Activated CD4-positive, alpha-beta T cell treated with anti-CD3 and anti-CD28 coated beads for 24 hours (primary cell): ENCODE results near the gene SLC39A11.
"Not testable (repeated sequence)": the region's sequence is repeated elsewhere in the genome, so short reads cannot be mapped to it uniquely, and the experiment has no call there.

Source experiments
- DNase-seq, 2 donors: peaks; one replicate each; pipeline ENCODE4 v3.0.0-alpha.2; 2020; ENCODE audit warnings: low read depth in 2 of 2

The SLC39A11 gene

DNA sequence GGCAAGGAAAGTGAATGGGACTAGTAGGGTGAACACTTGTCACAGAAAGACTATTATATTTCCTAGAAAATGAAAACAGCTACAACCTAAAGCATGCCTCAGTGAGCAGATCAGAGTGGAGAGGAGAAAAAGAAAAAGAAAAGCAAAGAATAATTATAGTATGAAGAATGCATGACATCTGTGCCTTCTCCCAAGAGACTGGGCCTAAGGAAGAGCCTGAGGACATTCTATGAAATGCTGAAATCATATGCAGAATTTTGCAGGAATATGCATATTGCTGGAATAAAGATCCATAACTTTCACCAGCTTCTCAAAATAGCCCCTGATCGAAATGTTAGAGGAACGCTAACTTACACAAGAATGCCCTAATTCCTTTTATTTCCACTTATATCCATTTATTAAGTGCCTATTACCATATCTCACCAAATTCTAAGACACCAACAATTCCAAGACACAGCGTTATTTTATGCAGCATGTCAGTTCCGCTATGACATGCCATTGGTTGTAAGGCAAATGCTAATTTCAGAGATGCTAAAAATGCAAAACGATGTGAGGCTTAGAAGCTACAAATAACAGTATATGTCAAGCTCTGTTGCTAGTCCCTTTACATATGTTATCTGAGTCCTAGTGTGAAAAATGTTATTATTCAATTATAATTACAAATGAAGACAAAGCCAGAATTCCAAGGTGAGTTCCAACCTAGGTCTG is 171.0 kb downstream of the SLC39A11 start:
- no peak for DNase-seq

DNA sequence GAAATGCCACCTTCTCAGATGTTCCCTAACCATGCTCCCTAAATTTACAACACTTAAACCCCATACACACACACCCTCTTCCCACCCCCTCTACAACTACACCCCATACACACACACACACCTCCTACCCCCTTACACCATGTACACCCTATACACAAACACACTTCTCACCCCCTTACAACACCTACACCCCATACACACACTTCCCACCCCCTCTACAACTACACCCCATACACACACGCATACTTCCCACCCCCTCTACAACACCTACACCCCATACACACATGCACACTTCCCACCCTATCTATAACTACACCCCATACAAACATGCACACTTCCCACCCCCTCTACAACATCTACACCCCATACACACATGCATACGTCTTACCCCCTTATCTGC is 172.0 kb downstream of the SLC39A11 start:
- DNase-seq, result no peak

DNA sequence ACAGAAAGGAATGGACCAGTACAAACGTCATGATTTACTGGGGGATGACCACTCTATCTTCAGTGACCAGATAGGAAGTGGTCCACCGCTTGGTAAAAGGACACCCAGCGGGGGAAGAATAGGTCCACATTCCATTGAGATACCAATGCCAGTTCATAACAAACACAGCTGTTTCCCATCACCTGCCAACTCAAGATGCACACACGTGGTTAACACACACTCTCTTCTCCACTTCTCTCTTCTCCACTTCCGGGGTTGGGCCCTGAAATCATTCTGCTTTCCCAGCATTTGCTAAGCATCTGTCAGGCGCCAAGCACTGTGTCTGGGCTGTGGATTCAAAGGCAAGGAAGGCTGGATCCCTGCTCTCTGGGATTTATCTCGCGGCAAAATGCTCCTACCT is 175.5 kb downstream of the SLC39A11 start:
- DNase-seq, result no peak

DNA sequence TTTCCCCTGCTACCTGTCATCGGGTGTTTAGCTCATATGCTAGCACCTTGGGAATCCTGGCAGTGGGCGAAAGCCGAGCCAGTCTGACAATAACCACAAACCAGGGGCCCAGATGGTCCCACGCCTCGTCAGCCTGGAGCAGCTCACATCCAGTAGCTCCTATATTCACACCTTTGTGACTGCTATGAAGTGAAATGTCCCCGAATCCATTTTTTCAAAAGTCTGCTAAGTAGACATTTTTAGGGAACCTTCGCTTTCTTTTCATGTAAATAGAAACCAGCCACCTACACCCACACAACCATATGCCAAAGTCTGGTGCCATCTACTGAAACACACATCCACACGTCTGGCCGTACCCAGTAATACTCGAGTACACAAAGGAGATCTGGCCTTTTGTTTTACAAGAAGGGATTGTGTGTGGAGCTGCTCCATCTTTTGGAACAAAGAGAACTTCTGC is 176.8 kb downstream of the SLC39A11 start:
- no peak for DNase-seq

DNA sequence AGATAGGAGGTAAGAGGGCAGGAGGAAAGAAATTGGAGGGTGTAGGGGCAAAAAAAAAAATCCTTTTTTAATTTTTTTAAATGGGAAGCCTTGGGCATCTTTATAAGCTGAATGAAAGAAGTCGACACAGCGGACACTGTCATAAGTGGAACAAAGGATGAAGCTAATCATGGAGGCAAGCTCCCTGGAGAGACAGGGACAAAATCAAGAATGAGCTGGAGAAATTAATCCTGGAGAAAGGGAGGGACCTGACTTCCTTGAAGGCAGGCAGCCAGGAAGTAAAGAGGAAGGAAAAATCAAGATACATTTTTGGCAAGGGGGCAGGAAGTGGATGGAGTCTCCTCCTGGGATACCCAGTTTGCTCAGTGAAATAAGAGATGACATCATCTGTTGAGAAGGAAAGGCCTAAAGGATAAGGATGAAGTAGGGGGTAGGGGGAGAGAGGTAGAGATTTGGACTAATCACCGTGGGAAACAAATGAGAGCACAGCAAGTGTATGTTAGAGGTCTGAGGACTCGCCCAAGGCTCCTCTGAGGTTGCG is 179.3 kb downstream of the SLC39A11 start:
- no peak for DNase-seq

DNA sequence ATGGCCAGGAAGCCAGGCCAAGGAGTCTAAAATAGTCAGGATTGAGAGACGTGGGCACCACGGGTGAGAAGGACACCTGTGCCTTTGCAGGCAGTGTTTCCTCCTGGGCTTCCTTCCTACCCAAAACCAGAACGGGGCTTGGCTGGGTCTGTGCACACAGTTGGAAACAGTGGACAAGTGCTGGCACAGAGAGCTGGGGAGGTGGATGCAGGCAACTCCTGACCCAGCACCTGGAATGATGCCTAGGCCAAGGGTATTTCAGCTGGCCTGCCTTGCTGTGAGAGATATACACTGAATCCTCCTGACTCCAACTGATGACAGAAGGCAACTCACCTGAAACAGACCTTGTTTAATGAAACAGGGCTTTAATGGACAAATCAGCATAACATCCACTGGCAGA is 186.2 kb downstream of the SLC39A11 start:
- DNase-seq, result no peak

DNA sequence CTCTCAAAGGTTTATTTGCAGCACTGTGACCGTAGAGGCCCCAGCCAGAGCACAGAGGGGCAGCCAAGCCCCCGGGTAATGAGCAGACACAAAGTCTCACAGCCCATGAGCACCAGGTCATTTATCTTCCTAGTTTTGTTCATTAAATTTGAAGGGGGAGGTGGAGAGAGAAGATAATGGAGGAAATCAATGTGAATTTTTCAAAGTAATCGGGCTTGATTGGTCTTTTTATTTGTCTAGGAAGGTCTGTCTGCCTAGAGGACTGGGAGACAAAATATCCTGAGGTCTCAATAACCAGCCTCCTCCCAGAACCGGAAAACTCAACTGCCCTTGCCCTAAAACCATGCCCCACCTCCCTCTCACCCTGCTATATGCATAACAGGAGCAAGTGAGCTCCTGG is 189.0 kb downstream of the SLC39A11 start:
- DNase-seq, result no peak

DNA sequence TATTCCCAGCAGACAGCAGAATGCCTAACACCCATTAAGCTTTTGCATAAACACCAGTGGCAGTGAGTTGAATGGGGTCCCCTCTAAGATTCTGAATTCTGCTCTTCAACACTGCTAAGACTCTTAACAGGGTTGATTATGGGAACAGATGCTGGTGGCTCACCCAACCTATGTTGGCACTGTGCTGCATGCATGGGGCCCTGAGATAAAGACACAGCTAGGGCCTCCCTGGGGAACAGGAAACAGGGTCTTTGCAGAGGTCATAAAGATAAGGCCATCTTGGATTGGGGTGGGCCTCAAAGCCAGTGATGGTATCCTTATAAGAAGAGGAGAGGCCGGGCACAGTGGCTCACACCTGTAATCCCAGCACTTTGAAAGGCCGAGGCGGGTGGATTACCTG is 190.8 kb downstream of the SLC39A11 start:
- DNase-seq, result no peak

DNA sequence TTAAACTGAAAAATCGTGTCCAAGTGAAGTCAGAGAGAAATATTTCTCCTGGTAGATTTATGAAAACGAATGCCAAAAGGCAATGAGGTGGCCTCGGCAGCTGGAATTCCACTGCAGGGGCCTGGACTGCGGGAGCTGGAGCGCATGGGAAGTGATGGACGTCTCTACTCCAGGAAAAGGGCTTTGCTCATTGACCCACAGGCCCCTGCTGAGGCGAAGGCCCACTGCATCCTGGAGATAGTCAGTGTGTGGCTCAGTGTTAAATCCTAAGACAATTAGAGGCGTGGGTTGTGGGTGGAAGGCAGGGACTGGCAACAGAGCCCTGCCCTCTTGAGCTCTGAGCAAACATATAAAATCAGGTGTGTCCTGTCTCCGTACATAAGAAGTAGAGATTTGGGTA is 191.4 kb downstream of the SLC39A11 start:
- DNase-seq, result no peak

DNA sequence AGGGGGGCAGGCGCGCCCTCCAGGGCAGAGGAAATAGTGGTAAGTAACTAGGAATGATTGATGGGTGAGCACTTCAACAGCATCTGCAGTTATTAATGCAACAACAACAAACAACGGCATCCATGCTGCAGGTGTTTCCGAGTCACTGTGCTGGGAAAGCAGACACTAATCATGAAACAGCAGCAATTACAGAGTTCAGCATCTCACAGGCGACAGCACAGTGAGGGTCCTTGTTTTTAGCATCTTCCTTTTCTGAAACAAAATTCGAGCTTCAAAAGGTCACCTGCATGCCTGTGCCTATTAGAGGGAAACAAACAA is 191.9 kb downstream of the SLC39A11 start:
- no peak for DNase-seq

DNA sequence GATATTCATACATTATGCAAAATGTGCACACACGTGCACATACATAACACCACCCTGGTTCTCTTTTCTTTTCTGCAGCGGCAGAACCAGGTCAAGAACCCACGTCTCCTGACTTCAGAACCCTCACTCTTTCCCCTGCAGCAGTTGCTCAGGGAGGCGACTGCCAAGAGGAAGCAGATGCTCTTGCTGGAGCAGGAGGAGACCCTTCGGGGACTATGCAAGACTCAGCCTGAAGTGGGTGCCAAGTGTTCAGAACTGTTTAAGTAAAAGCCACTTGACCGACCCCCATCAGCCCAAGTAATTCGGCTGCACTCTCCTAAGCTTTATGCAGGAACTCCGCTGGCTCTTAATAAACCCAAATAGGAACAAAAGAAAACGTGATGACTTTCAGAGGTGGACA is 193.8 kb downstream of the SLC39A11 start:
- DNase-seq, result no peak

DNA sequence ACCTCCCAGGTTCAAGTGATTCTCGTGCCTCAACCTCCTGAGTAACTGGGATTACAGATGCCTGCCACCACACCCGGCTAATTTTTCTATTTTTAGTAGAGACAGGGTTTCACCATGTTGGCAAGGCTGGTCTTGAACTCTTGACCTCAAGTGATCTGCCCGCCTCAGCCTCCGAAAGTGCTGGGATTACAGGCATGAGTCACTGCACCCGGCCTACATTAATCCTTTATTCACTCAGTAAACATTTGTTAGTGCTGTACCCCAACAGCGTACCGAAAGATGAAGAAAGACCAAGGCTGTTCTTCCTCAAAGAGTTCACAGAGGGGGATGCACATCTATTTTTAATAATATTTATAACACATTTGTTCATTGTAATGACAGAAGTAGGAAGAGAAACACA is 196.2 kb downstream of the SLC39A11 start:
- DNase-seq, result not testable (repeated sequence)

DNA sequence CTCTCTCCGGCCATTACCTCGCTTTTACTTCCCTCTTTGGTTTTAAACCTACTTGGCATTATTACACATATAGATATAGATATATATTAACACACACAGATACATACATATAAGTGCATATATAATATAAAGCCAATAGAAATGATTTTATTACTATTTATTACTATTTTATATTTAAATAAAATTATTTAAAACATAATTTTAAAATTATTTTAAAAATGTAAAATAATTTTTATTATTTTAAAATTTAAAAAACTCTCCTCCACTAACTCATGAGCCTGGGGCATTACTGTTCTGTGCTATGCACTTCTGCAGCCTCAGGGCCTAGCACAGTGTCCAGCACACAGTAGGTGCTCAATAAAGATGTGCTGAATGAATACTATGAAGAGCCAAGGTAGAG is 200.9 kb downstream of the SLC39A11 start:
- no peak for DNase-seq

DNA sequence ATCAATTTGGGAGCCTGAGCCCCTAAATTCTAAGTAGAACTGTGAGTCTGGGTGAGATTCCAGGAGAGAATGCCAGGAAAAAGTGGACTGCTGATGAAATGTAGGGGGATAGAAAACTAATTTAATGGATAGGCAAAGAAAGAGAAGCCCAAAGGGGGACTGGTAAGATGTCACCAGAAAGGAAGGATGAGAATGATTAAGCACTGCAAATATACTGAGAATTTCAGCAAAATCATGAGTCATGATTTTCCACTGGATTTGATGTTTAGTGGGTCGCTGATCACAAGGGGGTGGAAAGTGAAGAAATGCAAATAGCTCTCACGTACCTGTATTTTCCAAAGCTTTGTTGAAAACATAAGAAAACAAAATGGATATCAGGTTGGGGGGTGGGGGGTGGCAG is 201.8 kb downstream of the SLC39A11 start:
- no peak for DNase-seq

DNA sequence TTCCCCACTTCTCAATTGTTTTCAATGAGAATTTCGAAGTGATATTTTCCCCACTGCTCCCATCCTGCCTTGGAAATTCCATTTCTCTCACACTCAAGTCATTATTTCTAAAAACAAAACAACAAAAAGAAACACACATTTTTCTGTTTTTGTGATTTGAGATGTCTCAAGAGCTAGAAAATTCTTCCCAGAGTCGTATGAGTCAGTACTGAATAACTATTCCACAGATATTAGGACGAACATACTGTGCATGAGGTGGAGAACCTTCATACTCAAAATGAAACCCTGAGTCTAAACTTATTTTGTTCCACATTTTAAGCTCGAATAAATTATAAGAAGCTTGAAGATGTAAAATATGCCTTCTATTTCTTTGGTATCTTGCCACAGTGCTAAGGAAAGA is 204.6 kb downstream of the SLC39A11 start:
- no peak for DNase-seq

DNA sequence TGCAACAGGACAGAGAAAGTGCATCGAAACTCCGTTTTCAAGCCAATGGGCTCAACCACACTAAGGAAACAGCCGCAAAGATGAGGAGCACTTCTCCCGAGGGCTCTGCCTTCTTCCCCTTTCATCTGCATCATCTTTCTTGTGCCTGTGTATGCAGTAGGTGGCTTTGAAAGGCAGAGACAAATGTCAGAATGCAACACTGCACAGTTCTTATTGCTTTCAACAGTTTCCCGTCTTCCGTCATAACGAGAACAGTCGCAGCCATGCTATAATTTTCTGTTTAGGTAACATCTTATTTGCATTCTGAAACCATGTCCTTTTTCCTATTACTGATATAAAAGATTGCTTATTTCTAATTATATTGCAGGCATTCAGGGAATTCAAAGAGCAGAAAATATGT is 205.2 kb downstream of the SLC39A11 start:
- DNase-seq, result no peak

DNA sequence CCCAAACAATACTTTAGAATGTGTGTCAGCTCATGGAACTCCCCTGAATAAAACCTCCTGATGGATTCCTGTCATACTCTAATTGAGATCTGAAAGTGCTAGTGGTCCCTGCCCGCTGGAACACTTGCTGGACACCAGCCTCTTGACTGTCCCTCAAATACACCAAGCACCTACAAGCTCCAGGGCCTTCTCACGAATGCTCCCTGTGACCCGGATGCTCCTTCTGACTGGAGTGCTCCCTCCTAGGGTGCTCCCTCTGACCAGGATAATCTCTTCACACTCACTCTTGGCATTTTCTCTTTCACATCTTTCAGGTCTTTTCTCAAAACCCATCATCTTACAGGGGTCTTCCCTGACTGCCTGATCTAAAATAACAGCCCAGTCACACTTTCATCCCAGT is 205.9 kb downstream of the SLC39A11 start:
- DNase-seq, result no peak

DNA sequence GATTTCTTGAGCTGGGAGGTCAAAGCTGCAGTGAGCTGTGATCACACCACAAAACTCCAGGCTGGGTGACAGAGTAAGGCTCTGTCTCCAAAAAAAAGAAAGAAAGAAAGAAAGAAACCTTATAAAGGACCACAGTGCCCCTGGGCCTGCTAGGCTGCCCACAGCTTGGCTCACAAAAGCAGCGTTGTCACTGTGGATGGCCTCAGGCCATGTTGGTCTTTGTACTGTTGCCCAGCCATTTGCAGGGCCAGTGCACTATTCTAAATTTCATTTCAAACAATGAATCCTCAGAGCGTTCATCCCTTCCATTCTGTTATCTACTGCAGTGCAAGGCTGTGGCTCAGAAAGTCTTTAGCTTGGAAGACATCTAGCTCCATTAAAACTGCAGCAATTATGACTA is 208.4 kb downstream of the SLC39A11 start:
- DNase-seq, result no peak

DNA sequence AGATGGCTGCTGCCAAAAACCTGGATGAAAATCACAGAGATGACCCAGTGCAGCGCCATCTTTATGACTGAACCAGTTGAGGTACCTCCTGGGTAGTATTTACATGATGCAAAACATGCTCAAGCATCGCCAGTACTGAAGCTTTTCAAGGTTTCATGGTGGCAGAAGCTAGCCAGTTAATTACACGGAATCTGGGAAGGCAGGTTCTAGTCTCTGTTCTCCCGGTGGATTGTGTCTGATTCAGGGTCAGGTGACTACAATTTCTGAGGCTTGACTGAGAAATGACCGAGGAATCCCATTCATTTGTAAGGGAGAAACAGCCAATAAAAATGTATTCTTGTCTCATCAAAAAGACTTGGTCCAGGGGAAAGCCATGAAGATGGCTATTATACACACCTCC is 209.1 kb downstream of the SLC39A11 start:
- DNase-seq, result no peak

DNA sequence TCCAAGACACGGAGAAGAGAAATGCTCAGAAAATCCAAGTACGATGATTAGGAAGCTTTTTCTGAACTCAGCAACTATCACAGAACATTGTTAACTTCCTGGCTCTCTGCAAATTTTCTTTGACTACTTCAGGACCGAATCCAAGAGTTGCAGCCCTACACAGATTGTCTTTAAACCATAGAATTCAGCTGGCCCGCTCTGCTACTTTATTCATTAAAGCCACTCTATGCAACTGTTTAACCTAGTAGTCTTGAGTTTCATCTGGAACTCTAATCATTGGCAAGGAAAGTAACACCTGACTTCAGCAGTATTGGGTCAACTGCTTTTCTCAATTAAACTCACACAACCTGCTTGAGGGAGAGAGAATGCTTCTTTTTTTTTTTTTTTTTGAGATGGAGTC is 210.1 kb downstream of the SLC39A11 start:
- DNase-seq, result no peak

DNA sequence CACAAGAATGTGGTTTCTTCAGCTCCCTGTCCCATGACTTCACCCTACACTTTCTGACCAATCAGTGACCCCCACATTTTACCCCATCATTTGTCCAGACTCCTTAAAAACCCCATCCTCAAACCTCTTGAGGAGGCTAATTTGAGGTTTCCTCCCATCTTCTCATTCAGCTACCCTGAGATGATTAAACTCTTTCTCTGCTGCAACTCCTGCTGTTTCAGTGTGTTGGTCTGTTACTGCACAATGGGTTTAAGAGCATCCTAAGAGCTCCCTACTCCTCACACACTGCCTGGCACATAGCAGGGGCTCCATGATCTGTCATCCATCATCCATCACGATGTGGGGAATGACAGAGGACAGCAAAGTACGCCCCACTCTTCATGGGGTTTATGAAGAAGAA is 212.6 kb downstream of the SLC39A11 start:
- DNase-seq, result no peak

DNA sequence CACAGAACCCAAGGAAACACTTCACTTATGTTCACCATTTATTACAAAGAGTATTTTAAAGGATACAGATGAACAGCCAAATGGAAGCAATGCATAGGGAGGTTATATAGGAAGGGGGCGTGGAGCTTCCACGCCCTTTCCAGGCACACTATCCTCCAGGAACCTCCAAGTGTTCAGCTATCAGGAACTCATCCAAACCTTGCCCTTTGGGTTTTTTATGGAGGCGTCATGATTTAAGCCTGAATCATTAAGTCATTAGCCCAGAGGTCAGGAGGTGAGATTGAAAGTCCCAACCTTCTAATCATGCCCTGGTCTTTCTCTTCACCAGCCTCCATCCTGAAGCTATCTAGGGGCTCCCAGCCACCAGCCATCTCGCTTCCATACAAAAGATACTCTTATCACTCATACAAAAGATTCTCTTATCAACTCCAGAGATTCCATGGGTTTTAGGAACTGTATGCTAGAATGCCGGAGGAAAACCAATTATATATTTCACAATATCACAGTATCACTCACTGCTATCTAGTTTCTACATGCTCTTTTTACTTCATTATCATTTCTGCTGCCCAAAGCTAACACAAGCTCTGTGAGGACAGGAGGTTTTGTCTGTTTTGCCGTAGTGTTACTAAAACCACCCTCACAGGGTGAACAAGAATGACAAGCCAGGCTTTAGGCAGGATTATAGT is 213.4 kb downstream of the SLC39A11 start:
- DNase-seq, result no peak

DNA sequence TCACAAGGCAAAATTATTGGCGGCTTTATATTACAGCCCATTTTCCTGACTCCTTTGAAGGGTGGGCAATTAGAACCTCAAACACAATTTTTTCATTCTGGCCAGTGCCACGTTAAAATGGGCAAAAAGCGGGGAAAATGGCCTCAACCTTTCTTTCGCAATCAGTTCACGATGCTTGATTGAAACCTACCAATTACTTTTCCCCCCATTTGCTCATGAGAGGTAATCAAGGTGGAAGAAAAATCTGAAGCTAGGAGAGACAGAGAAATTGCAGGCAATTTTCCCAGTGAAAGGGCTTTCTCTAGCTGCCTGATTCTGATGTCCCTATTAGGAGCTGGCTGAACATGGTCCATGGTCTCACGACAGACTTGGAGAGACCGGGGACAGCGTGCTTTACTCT is 215.1 kb downstream of the SLC39A11 start:
- no peak for DNase-seq

DNA sequence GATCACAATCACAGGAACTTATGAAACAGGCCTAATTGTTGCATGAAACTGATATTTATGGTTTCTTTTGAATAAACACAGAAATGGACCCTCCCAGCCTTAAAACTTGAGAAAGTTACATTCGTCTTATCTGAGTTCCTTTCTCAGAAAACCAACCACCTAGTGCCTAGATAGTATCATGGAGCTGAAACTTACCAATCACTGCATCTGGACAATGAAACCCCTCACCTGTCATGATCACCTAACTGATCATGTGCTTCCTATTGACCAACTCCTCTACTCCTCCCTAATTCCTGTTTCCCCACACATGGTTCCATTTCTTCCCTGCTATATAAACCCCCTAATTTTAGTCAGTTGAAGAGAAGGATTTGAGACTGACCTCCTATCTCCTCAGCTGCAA is 216.1 kb downstream of the SLC39A11 start:
- DNase-seq, result no peak
